SU-DHL-6 (cell line): ENCODE measurements around the gene SLC6A17.

Source experiments
- H2AFZ ChIP-seq: fragments of 200-600 bp; sonication (generic); 2 replicates; pipeline ENCODE4 v1.6.1; 2014; ENCODE audit warnings: low read depth, mild to moderate bottlenecking, moderate library complexity, mixed read lengths, antibody characterized with exemption, low read length; ENCODE audit not compliant: severe bottlenecking
- H3F3A ChIP-seq: fragments of 200-600 bp; shearing (Covaris generic); 2 replicates; pipeline ENCODE4 v1.6.0; 2016; ENCODE audit warnings: antibody characterized with exemption, mild to moderate bottlenecking; ENCODE audit not compliant: insufficient read depth
- H3K27ac ChIP-seq: fragments of 200-600 bp; sonication (generic); 2 replicates; pipeline ENCODE4 v1.5.1; 2016; ENCODE audit warnings: low read depth, mild to moderate bottlenecking, low read length, moderate library complexity, mixed read lengths
- H3K27me3 ChIP-seq: fragments of 200-600 bp; sonication (generic), shearing (Covaris generic); 2 replicates; pipeline ENCODE4 v1.6.0; 2014; ENCODE audit warnings: mild to moderate bottlenecking, low read length
- H3K36me3 ChIP-seq: fragments of 200-600 bp; sonication (generic); 2 replicates; pipeline ENCODE4 v1.6.1; 2014; ENCODE audit warnings: mild to moderate bottlenecking, low read length, mixed read lengths
- H3K4me2 ChIP-seq: fragments of 300-600, 200-600 bp; shearing (Covaris generic), sonication (generic); 2 replicates; pipeline ENCODE4 v1.6.0; 2014; ENCODE audit warnings: low read length, low read depth, mild to moderate bottlenecking; ENCODE audit not compliant: poor library complexity, severe bottlenecking
- H3K4me3 ChIP-seq: fragments of 200-600 bp; sonication (generic); 2 replicates; pipeline ENCODE4 v1.5.1; 2014; ENCODE audit warnings: antibody characterized with exemption, low read length, mild to moderate bottlenecking, mixed read lengths; ENCODE audit not compliant: insufficient read depth, poor library complexity, severe bottlenecking
- H3K79me2 ChIP-seq: fragments of 200-600 bp; sonication (generic); 2 replicates; pipeline ENCODE4 v1.6.1; 2014; ENCODE audit warnings: mild to moderate bottlenecking, low read length, moderate library complexity; ENCODE audit not compliant: insufficient read depth
- H3K9ac ChIP-seq: fragments of 200-600 bp; sonication (generic); 2 replicates; pipeline ENCODE4 v1.7.0; 2014; ENCODE audit warnings: mild to moderate bottlenecking, low read length
- H3K9me2 ChIP-seq: fragments of 200-600 bp; sonication (generic); replicated peaks from 2 replicates; pipeline ENCODE4 v1.6.1; 2014; ENCODE audit warnings: low read length; ENCODE audit not compliant: insufficient read depth
- H3K9me3 ChIP-seq: fragments of 200-600 bp; sonication (generic); 2 replicates; pipeline ENCODE4 v1.6.1; 2014; ENCODE audit warnings: low read length, mixed read lengths; ENCODE audit not compliant: insufficient read depth
- H4K20me1 ChIP-seq: fragments of 200-600 bp; sonication (generic); 2 replicates; pipeline ENCODE4 v1.6.1; 2014; ENCODE audit warnings: low read depth, mild to moderate bottlenecking, antibody characterized with exemption, low read length, moderate library complexity, mixed read lengths
- CTCF ChIP-seq: fragments of 200-600 bp; sonication (generic); IDR thresholded peaks from one replicate; pipeline ENCODE4 v1.5.1; 2017; ENCODE audit warnings: antibody characterized with exemption, mild to moderate bottlenecking, low read length, moderate library complexity; ENCODE audit not compliant: insufficient read depth, poor library complexity, severe bottlenecking
- EZH2phosphoT487 ChIP-seq: fragments of 200-600 bp; sonication (generic), shearing (Covaris generic); conservative IDR thresholded peaks from 2 replicates; pipeline ENCODE4 v1.6.1; 2018; ENCODE audit warnings: mild to moderate bottlenecking, antibody characterized with exemption, low read length, moderate library complexity, mixed read lengths

The SLC6A17 gene

GRCh38 chr1:110158261-110158660, 8.0 kb downstream of the SLC6A17 start:
- Histone ChIP-seq H3K36me3 (no peaks in the 10 kb centered on the region), H3K79me2 (no peaks in the 10 kb centered on the region), H3K27ac (no peak overlapping the region), H3K4me3 (no peak overlapping the region), H3K9ac (no peak overlapping the region), H3K27me3 (no peaks in the 10 kb centered on the region), H2AFZ (no peak overlapping the region), H3K9me3 (no peaks in the 10 kb centered on the region), H3K4me2 (no peak overlapping the region), H3F3A (no peaks in the 10 kb centered on the region), H3K9me2 (no peaks in the 10 kb centered on the region), H4K20me1 (no peaks in the 10 kb centered on the region)
- TF ChIP-seq CTCF: no peak
- no peak for TF ChIP-seq EZH2phosphoT487

GRCh38 chr1:110159168-110159567, 8.9 kb downstream of the SLC6A17 start:
- no peak overlapping the region for H3K4me3 ChIP-seq
- no peaks in the 10 kb centered on the region for H4K20me1 ChIP-seq
- no peaks in the 10 kb centered on the region for H3K79me2 ChIP-seq
- TF ChIP-seq CTCF (no peak), EZH2phosphoT487 (no peak)
- no peak overlapping the region for H3K27ac ChIP-seq
- no peak overlapping the region for H3K9ac ChIP-seq
- H3K27me3 ChIP-seq: no peaks in the 10 kb centered on the region
- no peaks in the 10 kb centered on the region for H3K36me3 ChIP-seq
- no peaks in the 10 kb centered on the region for H3F3A ChIP-seq
- no peaks in the 10 kb centered on the region for H3K9me2 ChIP-seq
- H2AFZ ChIP-seq: no peak overlapping the region
- no peak overlapping the region for H3K4me2 ChIP-seq
- no peaks in the 10 kb centered on the region for H3K9me3 ChIP-seq

GRCh38 chr1:110160538-110161100, 10.3 kb downstream of the SLC6A17 start:
- H2AFZ ChIP-seq: no peak overlapping the region
- H3K36me3 ChIP-seq: no peaks in the 10 kb centered on the region
- no peaks in the 10 kb centered on the region for H3K9me2 ChIP-seq
- no peak overlapping the region for H3K9ac ChIP-seq
- no peaks in the 10 kb centered on the region for H3K79me2 ChIP-seq
- H3K27ac ChIP-seq: no peak overlapping the region
- no peaks in the 10 kb centered on the region for H4K20me1 ChIP-seq
- H3K4me3 ChIP-seq: no peak overlapping the region
- H3K27me3 ChIP-seq: no peaks in the 10 kb centered on the region
- no peak for TF ChIP-seq CTCF
- TF ChIP-seq EZH2phosphoT487: no peak
- no peaks in the 10 kb centered on the region for H3K9me3 ChIP-seq
- no peaks in the 10 kb centered on the region for H3F3A ChIP-seq
- no peak overlapping the region for H3K4me2 ChIP-seq

GRCh38 chr1:110161165-110161564, 10.9 kb downstream of the SLC6A17 start:
- H3K4me2 ChIP-seq: no peak overlapping the region
- no peaks in the 10 kb centered on the region for H3K9me2 ChIP-seq
- H3K4me3 ChIP-seq: no peak overlapping the region
- no peaks in the 10 kb centered on the region for H3K36me3 ChIP-seq
- TF ChIP-seq EZH2phosphoT487: no peak
- no peak for TF ChIP-seq CTCF
- no peaks in the 10 kb centered on the region for H3F3A ChIP-seq
- no peaks in the 10 kb centered on the region for H4K20me1 ChIP-seq
- H3K27me3 ChIP-seq: no peaks in the 10 kb centered on the region
- H2AFZ ChIP-seq: no peak overlapping the region
- H3K27ac ChIP-seq: no peak overlapping the region
- no peaks in the 10 kb centered on the region for H3K79me2 ChIP-seq
- H3K9me3 ChIP-seq: no peaks in the 10 kb centered on the region
- no peak overlapping the region for H3K9ac ChIP-seq
